GM19455 (cell line): Measurements from ENCODE around the gene SCYGR5.
"Not testable (repeated sequence)": the region's sequence is repeated elsewhere in the genome, so short reads cannot be mapped to it uniquely, and the experiment has no call there.

Experiments
- ATAC-seq: cut with Tn5 transposase; IDR thresholded peaks from one replicate; pipeline ENCODE4 v1.9.1; 2021; ENCODE audit not compliant: unreplicated experiment

The SCYGR5 gene

GRCh38 chr2:227666631-227667170 lies at the start of gene SCYGR5:
Gene SCYGR5, plus strand, starts transcription at chr2:227666804. Its CDS starts 0 bp downstream, at chr2:227666804.
- not testable (repeated sequence) for ATAC-seq

DNA sequence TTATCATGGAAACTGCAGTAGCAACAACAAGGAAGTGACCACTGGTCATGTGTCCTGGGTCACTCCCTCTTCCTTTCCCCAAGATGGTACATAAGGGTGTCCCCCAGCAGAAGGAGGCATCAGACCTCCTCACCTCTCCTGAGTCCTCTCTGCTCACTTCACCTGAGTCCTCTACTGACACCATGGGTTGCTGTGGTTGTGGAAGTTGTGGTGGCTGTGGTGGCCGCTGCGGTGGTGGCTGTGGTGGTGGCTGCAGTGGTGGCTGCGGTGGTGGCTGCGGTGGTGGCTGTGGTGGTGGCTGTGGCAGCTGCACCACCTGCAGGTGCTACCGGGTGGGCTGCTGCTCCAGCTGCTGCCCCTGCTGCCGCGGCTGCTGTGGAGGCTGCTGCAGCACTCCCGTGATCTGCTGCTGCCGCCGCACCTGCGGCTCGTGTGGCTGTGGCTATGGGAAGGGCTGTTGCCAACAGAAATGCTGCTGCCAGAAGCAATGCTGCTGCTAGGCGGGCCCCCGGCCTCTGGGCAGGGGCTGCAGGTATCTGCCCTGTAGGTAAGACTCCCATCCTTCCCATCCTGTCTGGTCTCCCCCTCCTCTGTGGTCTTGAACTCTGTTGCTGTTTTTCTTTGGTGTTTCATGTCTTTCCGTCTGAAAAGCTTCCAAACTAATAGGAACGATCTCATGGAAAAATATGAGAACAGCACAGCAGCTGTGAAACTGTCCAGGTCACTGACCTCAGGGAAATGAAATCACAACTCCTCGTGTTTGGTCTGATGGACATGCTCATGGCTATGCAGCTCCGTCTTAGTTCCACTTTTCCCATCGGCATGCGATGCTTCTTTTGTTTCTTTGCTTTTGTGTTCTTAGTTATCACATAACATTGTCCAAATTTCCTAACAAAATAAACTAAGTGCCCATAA lies 49.0 kb upstream of the SCYGR5 start, which contains the start of gene SCYGR4:
TSS of gene SCYGR4 (plus strand) at position 183 of the 915 bp plus-strand sequence. CDS start at position 183, 0 bp downstream.
- ATAC-seq, result no peak

DNA sequence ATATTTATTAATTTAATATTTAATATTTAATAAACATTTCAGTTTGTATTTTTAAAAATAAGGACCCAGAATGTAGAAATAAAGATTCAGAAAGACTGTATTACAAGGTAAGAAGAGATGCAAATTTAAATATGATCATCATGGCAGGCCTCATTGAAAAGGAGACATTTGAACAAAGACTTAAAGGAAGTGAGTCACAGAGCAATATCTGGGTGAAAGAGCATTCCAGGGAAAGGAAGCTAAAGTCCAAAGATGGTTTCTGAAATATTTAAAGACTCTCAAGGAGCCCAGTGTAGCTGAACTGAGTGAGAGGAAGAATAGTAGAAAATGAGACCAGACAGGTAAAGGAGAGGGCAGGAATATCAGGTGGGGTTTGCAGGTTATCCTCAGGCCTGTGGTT lies 43.4 kb upstream of the SCYGR5 start:
- no peak for ATAC-seq

GRCh38 chr2:227625420-227625819 lies 41.2 kb upstream of the SCYGR5 start:
- no peak for ATAC-seq

GRCh38 chr2:227626580-227627151 lies 39.9 kb upstream of the SCYGR5 start:
- no peak for ATAC-seq

DNA sequence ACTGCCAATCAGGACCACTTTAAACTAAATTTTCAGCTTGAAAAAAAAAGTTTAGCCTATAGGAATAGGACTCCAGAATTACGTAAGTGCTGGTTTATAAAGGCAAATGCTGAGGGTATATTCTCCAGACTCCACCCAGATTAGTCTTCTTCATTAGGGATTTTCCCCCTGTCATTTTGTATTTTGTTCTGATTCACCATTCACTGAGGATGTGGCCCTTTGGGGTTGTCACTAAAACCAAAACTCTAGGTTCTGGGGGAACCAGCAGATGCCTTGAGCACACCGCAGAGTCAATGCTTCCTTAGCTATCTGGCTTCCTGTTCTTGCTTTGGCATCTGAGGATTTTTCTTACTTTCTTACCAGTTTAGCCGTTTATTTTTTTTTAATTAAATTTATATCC lies 38.8 kb upstream of the SCYGR5 start:
- peak; percentile 96 for ATAC-seq

GRCh38 chr2:227629435-227629834 lies 37.2 kb upstream of the SCYGR5 start:
- ATAC-seq, result no peak

GRCh38 chr2:227630322-227630721 lies 36.3 kb upstream of the SCYGR5 start:
- no peak for ATAC-seq

GRCh38 chr2:227632827-227633226 lies 33.8 kb upstream of the SCYGR5 start:
- no peak for ATAC-seq

DNA sequence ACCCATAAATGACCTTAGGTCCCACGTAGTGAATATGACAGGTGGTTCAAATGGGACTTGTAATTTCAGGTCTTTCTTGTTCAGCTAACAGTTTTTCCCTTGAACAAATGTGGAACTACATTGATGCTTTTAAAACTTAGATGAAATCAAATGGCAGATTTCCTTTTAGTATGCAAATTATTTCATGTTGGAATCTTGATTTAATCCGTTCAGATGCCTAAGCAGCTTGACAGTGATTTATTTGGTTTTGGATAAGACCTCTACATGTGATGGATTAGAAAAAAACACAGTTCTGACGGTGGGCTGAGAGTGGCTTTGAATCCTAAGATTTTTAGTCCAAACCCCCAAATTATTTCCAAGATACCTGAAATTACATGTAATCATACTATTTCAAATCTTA lies 32.4 kb upstream of the SCYGR5 start:
- ATAC-seq, result no peak

DNA sequence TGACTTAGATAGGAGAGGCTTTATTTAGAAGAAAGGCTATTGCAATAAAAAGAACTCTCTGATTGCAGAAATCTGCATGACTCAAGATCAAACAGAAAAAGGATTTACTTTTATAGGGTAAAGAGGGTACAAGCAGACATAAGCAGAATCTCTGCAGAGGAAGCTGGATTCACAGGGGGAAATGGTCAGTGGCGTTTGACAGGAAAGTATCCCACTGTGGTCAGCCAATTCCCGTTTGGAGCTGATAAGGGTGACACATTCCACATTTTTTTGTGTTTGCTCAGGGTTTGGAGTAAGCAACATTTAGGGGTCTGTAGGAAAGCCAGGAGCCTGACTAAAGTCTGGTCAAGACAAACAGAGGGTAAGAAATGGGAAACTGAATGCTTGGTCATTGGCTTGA lies 23.9 kb upstream of the SCYGR5 start:
- ATAC-seq, result no peak

- ATAC-seq, result no peak
Measured at GRCh38 chr2:227643990-227644551, 22.5 kb upstream of the SCYGR5 start.

GRCh38 chr2:227653419-227653818 lies 13.2 kb upstream of the SCYGR5 start:
- ATAC-seq, result no peak

- no peak for ATAC-seq
Measured at GRCh38 chr2:227654426-227654825, 12.2 kb upstream of the SCYGR5 start.

GRCh38 chr2:227655454-227655853 lies 11.2 kb upstream of the SCYGR5 start:
- ATAC-seq, result no peak

GRCh38 chr2:227657199-227657845 lies 9.3 kb upstream of the SCYGR5 start:
- no peak for ATAC-seq

GRCh38 chr2:227661025-227661649 lies 5.5 kb upstream of the SCYGR5 start:
- ATAC-seq, result no peak

DNA sequence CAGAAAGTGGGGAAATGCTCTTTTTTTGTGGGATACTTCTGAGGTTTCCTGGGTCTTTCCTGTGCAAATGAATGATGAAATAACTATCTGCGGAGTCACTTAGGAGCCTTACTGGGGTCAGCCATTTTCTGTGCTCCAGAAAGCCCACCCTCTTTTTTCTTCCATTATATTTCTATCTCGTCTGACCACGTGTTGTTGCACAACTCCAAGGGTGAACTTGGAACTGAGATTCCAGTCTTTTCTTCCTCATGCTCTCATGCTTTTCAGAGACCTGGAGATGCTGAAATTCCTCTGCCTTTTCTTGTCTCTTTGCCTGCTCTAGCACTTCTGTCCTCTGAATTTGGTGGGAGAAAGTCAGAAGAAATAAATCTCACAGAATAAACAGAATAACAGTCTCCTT lies 4.8 kb upstream of the SCYGR5 start:
- ATAC-seq, result no peak

- ATAC-seq, result no peak
Measured at GRCh38 chr2:227665189-227665940, 1.2 kb upstream of the SCYGR5 start.
